GM12892 (cell line): ENCODE results near the gene MRGPRD.
A peak's percentile ranks its signal among the peaks of the same experiment; 100 is the strongest.

Source experiments
- DNase-seq: peaks from one replicate; pipeline ENCODE4 v3.0.0; 2011; ENCODE audit not compliant: insufficient read length
- FAIRE-seq: peaks from 2 replicates; lab custom pipeline; 2011; peaks lifted over from hg19 to GRCh38; lab: Jason Lieb, UNC
- POLR2A ChIP-seq: IDR thresholded peaks from 2 replicates; pipeline ENCODE4 v1.6.1; 2011; ENCODE audit warnings: low read depth, low read length, control low read depth
- POLR2AphosphoS5 ChIP-seq: IDR thresholded peaks from 2 replicates; pipeline ENCODE4 v1.6.1; 2011; ENCODE audit warnings: low read depth, low read length, control low read depth
- TAF1 ChIP-seq: IDR thresholded peaks from 2 replicates; pipeline ENCODE4 v1.6.1; 2011; ENCODE audit warnings: low read depth, mild to moderate bottlenecking, control low read depth, low read length, borderline replicate concordance

Gene MRGPRD

DNA sequence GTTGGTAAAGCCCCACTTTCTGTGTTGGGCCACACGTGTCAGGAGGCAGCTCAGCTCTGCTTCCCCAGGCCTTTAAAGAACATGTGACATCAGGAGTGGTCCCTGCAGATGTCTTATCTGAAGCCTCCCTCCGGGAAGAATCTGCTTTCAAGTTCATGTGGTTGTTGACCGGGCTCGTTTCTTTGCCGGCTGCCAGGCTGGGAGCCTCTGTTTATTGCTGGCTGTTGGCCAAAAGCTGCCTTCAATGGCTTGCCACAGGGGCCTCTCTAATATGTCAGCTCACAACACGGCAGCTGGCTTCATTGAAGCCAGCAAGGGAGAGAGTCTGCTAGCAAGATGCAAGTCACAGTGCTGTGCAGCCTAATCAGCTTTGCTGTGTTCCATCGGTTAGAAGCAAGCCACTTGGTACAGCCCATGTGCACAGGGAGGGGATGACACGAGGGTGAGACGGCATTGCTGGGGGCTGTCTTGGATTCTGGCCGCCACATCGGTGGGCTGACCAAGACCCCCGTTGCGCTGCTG is 17.7 kb upstream of the MRGPRD start:
- peak; percentile 0 for DNase-seq
- TF ChIP-seq TAF1 (no peak), POLR2AphosphoS5 (no peak), POLR2A (no peak)
- no peak for FAIRE-seq

DNA sequence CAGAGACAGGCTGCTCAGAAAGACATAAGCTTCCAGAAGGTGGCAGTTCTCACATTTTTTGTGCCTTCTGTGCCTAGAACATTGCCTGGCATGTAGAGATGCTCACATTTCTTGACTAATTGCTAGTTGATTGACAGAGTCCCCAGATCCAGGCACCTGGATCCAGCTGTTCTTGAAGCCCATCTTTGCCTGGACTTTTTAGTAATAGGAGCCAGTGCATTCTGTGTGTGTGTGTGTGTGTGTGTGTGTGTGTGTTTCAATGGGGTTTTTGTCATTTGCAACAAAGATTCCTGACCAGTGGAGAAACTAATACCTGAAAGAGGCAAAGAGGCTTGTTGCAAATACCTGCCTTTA is 17.2 kb upstream of the MRGPRD start:
- DNase-seq (no peak), FAIRE-seq (no peak)
- TF ChIP-seq POLR2A (no peak), TAF1 (no peak), POLR2AphosphoS5 (no peak)

DNA sequence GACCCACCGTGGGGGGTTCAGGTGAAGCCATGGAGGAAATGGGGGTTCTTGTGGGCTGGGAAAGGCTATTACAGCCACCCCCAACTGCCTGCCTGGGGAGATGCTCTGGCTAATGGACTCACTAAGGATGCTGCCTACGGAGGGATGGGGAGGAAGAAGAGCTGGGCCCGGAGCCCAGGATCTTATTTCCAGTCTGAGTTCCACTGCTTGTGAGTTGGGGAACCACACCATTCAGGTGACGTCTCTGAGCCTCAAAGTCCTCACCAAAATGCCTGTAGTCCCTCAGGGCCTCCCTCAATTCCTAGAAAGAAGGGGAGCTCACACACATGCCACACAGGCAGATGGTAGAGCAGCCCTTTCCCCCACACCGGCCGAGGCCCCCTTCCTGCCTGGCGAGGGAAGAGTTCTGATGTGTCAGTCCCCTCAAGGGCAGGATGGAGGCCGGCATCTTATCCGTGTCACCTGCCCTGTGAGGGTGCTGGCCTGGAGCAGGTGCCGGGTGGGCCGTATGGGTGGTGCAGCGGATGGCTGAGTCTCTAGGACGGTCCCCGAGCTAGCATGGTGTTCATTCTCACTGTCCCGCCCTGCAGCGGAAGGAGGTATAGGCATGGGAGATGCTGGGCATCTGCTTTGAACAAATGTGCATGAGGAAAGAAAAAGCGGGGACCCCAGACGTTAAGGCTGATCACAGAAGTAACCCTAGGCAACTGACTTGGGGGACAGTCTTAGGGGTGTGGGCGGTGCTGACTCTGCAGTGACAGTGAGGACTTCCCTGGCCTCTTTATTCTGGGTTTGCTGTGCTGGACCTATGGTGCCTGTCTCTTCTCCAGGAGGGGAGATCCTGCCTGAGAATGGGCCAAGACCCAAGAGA is 16.6 kb upstream of the MRGPRD start:
- DNase-seq (no peak), FAIRE-seq (no peak)
- TF ChIP-seq POLR2AphosphoS5 (no peak), POLR2A (no peak), TAF1 (no peak)

DNA sequence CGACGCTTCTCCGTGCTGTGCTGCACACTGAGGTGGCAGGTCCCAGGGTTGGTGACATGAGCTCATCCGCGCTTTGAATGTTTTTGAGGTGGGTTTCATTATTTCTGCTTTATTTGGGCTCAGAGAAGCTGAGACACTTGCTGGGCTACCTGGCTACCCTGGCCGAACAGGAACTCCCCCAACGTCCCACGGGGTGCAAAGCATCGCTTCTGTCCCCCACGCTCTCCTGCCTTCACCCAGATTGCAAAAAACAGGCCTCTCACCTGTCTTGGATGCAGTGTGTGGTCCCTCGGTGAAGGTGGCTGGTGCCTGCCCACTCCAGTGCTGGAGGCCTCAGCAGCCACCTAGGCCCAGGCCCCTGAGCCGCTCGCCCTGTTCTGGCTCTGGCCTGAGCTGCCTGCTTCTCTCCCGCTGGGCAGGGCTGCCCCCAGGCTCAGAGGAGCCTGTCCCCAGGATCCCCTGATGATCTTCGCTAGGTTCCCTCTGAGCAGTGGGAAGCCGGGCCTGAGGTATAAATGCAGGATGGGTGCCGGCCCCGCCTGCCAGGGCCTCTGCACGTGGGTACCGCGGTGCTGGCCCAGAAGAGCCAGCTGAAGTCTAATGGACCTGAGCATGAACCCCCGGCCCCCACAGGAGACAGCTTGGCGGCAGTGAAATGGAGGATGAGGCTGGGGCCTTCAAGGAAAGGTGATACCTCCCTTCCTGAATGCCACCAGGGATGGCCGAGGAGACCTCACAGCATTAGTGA is 15.8 kb upstream of the MRGPRD start:
- no peak for DNase-seq
- FAIRE-seq: no peak
- TF ChIP-seq POLR2A (no peak), TAF1 (no peak), POLR2AphosphoS5 (no peak)

- TF ChIP-seq POLR2AphosphoS5 (no peak), POLR2A (no peak), TAF1 (no peak)
- no peak for FAIRE-seq
- no peak for DNase-seq
Measured at GRCh38 chr11:68994894-68995285, 14.1 kb upstream of the MRGPRD start.

GRCh38 chr11:68994161-68994893 is 13.5 kb upstream of the MRGPRD start:
- no peak for TF ChIP-seq POLR2A
- TF ChIP-seq TAF1: no peak
- TF ChIP-seq POLR2AphosphoS5: no peak
- FAIRE-seq: no peak
- no peak for DNase-seq

DNA sequence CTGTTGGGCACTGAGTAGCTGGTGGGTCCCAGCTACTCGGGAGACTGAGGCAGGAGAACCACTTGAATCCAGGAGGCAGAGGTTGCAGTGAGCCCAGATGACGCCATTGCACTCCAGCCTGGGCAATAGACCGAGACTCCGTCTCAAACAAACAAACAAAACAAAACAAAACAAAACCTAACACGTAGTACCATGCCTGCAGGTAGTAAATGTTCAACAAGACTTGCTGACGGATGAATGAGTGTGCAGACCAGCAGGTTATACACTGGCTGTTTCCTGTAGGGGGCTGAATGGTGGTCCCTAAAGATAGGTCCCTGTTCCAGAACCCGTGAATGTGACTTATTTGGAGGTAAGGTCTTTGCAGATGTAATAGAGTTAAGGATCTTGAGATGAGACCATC is 12.8 kb upstream of the MRGPRD start:
- TF ChIP-seq POLR2AphosphoS5 (no peak), TAF1 (no peak), POLR2A (no peak)
- DNase-seq: no peak
- FAIRE-seq: no peak

GRCh38 chr11:68992743-68993255 is 12.0 kb upstream of the MRGPRD start:
- DNase-seq (no peak), FAIRE-seq (no peak)
- TF ChIP-seq POLR2A: no peak

DNA sequence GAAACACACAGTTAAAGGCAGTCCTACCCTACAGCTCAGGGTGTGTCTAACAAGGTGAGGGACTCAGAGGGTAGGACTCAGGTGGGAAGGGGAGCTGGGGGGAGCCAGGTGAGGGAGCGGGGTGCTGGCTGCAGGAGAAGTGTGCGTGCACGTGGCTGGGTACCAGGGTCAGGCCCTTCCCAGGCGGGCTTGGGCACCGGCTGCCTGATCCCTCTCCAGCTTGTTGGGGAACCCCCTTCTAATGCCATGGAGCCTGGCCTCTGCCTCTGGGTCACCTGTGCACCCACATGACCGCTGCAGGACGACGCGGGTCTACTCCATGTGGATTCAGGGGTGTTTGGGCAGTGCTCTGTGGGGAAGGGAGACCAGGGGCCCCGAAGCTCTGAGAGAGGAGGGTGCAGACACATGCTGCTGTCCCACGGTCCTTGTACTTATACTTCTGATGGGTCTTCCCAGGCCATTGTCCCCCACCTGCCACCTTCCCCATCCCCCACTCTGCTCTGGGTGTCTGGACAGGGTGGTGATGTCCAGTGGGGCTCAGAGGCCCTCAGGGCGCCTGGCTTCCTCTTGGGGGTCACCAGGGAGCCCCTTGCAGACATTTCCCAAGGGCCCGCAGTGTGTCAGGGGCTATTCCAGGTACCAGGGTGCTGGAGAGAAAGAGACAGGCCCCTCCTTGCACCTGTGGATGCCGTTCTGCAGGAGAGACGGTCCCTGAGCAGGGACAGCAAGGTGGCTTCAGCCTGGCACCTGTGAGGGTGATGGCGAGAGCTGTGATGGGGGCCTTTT is 10.4 kb upstream of the MRGPRD start:
- no peak for FAIRE-seq
- DNase-seq: no peak
- TF ChIP-seq POLR2AphosphoS5 (no peak), POLR2A (no peak), TAF1 (no peak)

GRCh38 chr11:68989936-68990606 is 9.3 kb upstream of the MRGPRD start:
- no peak for FAIRE-seq
- TF ChIP-seq POLR2AphosphoS5 (no peak), TAF1 (no peak), POLR2A (no peak)

More at GRCh38 chr11:68989936-68990606, 9.3 kb upstream of the MRGPRD start:
- no peak for DNase-seq
